NCI-H460 (cell line): ENCODE data around the gene TACR1. TPM values are rescaled to one million over a fixed set of nuclear protein-coding genes. Genes with fewer than 3 reads are reported as not detected.
"Not testable (repeated sequence)": the region's sequence is repeated elsewhere in the genome, so short reads cannot be mapped to it uniquely, and the experiment has no call there.

Experiments
- DNase-seq: peaks from one replicate; pipeline ENCODE4 v3.0.0-alpha.2; 2016; ENCODE audit warnings: low read depth; ENCODE audit errors: extremely low read depth
- total RNA-seq: library from RNA; depleted of rRNA; stranded (reverse); fragments of >200 nt; shearing (Covaris generic); gene quantifications from 2 replicates; pipeline ENCODE4 v1.2.3, GENCODE V29; 2014

Gene TACR1
- total RNA-seq, 1 experiment from 2014 or later: 0.10 TPM

DNA sequence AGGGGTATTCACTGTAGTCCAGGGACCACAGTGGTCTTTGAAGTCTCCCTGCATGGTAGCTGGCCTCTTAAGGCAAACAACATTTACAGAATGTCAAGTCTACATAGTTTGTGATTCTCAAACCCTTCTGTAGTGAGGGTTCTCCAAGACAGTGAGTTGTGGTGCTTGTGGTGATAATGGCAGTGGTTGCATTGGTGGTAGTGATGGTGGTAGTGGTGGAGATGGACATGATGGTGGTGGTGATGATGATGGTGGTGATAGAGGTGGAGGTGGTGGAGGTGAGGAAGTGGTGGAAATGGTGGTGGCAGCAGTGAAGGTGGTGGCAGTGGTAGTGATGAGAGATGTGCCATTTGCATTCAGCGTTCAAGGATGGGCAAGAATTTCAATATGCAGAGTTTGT, 104.9 kb downstream of the TACR1 start:
- DNase-seq: no peak

DNA sequence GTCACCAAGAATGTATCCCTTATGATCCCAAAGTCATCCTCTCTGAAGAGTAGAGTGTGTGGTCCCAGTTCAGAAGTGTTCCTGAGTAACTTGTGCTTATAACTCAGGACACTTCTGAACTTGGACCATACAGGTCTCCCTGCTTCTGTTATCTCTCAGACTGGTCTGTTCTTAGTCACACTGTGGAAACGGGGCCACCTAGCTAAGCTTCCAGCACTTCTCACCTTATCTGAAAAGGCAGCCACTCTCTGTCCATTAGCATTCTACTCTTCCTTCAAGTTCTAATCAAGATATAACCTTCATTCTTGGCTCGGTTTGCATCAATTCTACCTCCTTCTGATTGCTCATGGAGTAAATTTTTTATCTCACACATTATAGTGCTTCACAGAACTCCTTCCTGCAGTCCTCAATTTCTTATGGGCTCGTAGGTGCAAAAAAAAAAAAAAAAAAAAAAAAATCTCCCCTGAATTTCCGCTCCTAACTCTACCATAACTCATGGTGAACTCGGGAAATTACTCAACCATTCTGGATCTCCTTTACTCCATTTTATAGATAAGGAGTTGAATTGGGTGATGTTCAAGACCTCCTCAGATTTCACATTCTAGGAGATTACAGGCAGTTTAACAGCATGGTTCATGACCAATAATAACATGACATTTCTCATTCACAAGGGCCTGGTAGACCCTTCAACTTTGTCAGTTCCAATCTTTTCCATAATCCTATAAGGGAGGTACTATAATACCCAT, 108.4 kb downstream of the TACR1 start:
- no peak for DNase-seq

DNA sequence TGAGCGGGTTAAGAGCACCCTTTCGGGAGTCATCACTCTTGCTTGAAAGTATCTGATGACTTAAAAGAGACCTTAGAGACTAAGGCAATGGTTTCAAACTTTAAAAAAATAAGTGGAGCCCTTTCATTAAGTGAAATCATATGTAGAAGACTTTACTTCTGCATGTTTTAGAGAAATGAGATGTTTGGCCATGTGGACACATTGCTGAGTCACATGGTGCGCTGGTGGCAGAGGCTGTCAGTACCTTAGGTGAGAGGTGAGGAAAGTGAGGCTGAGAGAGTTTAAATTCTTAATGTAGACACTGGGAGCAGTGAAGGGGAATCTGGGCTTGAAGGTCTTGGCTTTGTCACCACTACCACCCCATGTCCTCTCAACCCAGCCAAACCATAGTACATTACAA, 109.8 kb downstream of the TACR1 start:
- DNase-seq: no peak

DNA sequence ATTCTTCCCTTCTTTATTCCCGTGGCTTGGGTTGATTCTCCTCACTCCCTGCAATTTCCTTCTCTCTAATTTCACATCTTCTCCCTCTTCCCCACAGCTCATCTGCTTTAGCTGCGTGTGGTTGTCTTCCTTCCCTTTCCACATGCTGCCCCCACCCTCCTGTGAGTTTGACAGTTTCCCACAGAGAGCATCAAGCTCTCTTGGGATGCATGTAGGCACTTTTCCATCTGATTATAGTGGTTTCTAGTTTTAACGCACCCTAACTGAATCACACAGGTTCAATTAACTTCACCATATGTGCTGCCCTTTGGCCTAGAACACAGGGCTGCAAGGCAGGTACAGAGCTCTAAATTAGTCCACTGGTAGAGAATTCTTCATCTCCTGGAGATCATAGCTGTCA, 110.5 kb downstream of the TACR1 start:
- DNase-seq: no peak

DNA sequence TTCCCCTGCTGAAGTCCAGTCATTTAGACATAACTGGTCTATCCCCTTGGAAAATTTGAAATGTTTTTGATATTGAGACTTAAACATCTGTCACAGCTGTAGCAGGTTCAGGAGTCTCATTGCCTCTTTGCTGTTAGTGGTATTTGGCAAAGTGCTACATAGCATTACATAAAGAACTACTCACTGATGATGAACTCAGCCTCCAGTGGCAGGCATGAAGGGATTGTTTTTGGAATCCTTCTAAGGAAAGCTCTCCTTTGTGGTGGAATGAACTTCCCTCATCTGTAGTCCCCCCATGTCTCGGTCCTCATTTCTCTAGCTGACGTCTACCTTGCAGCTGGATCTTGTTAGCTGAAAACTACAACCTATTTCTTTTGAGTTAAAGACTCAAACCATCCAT, 111.6 kb downstream of the TACR1 start:
- DNase-seq: no peak

DNA sequence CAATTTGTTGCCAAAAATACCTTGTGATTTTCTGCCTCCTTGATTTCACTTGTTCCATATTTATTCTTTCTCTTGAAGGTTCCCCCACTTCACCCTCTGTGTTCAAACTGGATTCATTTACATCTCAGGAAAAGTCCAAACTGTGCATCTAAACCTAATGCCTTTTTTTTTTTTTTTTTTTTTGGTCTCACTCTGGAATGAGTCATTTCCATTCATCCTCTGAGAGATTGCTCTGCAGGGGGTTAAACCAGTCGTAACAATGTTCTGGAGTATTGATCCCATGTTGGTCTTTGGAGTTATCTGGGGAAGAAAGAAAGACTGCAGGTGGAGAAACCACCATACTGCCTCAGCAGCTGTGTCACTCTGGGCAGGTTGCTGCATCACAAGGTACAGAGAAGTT, 119.7 kb downstream of the TACR1 start:
- no peak for DNase-seq

DNA sequence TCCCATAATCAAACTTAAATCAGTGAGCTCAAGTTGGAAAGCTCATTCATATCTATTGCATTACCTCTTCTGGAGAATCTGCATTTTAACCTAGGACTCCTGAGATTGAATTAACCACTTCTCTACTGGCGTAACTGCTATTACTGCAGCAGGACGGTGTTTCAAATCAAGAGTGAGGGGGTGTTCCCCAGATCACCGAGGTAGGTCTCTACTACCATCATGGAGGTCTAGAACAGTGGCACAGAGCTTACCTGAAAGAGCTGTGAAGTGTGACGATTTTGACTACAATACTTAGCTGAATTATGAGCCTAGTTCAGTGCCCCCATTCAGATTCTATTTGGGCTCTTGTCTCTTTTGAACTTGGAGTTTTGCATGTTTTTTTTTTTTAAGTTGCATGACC, 121.4 kb downstream of the TACR1 start:
- DNase-seq: no peak

DNA sequence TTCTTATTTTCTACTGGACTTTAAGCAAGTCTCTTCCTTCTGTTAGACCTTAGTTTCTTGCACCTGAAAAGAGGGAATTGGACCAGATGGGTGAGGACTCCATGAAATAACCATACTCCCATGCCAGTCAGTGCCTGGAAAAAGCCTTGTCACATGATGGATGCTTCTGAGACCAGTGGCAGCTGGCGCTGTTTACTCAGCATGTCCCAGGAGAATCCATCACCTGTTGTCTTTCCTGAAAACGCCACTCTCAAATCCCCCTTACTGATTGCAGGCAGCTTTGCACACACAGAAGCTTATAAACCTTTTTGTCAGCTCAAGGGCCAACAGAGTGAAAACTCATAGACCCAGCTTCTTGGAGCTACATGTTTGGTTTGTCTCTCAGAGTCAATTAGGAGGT, 123.2 kb downstream of the TACR1 start:
- DNase-seq: no peak

DNA sequence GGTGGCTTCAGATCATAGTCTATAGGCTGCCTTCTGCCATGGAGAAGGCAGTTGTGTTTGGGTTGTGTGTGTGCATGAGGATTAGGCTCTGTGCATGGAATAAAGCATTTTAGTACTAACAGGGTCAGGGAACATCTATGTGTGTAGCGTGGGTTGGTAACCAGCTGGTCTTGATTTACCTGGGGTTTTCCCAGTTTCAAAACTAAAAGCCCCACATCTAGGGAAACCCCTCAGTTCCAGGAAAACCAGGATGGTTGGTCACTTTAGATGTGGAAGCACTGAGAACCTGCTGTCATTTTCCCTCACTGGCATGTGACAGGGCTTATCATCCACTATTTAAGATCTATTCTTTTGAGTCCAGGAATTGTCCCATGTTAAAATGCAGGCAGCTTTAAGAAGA, 124.6 kb downstream of the TACR1 start:
- no peak for DNase-seq

DNA sequence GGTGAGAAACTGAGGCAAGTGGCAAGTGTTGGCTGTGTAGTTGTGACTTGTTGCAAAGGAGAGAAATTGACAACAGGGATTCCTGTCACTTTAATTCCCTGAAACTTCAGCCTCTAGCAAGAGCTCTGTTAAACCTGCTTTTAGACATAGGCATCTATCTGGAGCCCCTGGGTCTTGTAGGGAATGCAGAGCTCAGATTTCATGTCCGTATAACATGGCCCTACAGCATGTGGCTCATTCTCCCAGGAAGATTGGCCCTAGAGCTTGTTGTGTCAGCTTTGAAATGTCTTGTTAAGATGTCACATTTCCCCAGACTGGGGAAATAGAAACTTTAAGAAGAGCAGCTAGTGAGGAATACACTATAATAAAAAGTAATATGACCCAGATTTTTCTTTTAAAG, 125.1 kb downstream of the TACR1 start:
- no peak for DNase-seq

DNA sequence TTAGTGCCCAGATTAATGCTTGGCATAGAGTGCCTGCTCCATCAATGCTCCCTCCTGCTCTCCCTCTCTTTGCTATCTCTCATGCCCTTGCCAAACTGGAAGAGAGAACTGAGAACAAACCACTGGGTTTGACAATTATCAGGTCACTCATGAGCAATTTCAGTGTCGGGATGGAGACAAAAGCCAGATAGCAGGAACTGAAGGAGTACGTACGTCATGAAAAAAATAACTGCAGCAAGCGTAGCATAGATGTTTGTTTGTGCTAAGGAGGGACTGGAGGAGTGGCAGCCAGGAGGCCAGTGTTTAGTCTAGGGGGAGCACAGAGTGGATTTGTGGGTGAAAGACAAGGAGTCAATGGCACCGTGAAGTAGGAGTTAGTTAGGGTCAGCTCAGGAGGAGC, 127.6 kb downstream of the TACR1 start:
- no peak for DNase-seq

DNA sequence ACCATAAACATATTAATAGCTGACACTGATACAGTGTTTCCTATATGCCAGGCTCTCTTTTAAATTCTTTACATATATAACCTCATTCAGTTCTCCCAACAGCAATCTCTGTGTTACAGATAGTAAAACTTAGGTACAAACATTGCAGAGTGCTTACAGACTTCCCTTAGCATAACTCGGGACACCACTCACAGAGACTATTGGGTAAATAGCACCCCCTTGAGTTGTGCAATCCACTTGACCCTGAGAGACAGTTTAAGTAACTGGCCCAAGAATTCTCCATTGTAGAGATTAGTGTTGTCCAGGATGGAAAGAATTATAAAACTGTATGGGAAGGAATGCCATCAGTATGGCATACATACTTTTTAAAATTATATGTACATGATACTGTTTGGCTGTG, 130.8 kb downstream of the TACR1 start:
- no peak for DNase-seq

DNA sequence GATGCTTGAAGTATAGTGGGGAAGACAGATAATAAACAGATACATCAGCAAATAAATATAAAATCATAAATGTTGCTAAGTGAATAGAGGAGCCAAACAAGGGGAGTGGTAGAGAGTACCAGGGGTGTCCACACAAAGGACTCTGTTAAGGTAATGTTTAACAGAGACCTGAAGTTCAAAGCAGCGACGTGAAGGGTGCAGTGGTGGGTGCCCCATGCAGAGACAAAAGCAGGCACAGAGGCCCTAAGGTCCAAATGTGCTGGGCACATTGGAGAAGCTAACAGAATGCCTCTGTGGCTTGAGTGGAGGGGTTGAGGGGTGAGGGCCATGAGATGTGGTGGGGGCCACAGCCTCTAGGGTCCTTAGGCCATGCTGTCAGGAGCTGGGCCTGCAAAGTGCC, 131.8 kb downstream of the TACR1 start:
- no peak for DNase-seq

DNA sequence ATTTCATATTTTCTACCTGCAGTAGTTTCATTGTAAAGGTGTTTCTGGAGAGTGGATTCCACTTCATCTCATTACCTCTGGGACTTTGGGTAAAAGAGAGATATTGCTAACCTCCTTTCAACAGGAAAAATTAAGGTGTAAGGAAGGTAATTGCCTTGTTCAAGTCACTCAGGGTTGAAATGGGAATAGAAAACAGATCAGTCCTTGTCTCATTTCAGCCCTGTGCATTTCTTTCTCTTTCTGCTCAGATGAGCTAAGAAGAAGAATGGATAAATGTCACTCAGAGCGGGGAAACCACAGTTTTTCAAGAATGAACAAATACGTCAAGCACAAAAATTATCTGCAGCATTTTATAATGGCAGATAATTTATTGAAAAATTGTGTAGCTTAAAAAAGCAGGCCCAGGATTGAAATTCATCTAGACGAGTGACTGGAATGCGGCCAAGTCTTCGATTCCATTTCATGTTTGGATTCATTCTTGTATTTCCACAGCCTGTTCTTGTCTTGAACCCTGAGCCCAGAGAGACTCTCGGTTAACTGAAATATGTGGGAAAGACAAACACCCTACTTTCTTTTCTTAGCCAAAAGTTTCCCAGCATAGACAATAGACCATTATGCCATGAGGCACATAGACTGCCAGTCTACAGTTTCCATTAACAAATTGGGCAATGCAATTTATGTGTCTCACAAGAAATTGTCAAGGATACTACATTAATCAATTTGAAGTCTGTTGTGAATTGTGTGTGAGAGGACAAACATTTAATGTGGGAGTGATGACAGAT, 133.0 kb downstream of the TACR1 start:
- no peak for DNase-seq

DNA sequence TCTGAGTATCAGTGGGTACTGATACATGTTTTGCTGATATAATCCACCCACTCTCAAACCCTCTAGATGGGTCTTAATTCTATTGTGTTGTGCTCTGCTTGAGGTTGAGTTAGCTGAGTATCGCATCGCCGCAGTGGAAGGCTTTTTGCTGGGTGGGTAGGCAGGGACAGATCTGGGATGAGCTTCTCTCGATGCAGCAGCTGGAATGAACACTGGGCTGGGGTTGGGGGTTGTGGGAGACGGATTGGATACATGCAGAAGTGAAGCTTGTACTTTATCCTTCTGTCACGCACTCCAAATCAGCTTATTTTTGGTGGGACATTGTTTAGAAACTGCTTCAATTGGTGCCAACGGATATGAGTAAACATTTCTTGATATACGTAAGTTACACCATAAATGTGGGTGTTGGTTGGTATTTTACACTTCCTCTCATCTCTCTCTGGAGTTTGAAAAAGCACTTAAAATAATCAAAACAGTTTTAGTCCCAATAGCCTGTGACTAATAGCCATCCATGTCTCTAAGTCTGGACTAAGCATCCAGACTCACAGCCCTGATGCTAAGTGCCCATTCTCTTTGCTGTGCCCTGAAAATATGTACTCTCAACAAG, 133.8 kb downstream of the TACR1 start:
- no peak for DNase-seq

DNA sequence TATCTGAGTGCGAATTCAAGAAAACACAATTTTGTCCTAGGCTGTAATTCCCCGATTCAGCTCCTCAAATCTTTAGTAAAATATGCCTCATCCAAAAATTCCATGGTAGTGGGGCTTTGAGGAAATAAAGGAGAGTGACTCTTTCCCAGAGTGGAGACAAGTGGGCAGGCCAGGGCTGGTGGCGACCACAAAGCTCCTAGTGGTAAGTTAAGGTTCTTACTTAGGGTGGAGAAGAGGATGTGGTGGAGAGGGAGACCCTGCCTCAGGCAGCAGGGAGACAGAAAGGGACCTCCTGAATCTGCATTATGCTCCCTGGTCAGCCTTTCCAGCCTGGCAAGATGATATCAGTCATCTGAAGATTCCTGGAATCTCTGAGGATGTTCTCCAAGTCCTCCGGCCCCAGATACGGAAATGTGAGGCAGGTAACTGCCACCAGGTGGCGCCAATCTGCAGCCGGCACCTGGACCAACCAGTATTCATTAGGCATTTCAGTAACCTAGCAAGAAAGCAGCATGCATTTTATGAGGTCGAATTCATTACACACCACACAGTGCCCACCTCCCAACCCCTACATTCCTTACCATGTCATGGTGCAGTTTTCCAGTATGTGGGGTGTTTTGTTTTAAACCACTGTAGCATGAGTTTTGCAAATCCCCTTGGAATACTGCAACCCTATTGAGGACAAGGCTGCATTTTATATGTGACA, 134.5 kb downstream of the TACR1 start:
- DNase-seq: peak; percentile 48

DNA sequence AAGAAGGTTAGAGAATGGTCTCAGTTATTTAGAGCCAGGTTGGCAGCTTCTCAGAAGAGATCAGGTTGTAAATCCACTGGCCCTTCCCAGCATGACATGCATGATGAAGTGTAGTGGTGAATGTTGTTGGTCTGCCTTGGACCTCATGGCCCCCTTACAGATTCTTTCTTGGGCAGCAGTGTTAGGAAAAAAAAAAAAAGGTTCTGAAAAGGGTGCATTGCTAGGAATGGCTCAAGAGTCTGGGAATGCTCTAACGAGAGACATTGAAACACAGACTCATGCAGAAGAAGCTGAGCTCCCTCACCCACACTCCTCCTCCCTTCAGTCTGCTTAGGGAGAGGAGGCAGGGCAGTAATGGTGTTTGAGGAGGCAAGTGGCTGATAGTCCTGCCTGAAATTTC, 135.4 kb downstream of the TACR1 start:
- no peak for DNase-seq

DNA sequence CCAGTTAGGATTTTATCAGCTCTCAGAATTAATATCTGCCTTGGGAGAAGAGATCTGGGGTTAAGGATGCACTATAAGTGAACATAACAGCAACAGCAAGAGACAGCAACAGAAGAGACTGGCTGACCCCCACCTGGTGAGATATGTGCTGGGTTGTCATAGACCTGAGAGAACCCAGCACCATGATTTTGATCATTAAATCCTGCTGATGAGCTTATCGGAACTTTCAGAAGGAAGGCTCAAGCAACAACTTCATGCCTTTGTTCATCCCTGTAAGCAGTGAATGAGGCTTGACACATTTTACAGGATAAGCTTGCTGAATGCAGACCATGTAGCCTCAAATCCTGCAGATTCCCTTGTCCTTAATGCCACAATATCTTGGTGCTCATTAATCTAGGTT, 140.9 kb downstream of the TACR1 start:
- DNase-seq: no peak

DNA sequence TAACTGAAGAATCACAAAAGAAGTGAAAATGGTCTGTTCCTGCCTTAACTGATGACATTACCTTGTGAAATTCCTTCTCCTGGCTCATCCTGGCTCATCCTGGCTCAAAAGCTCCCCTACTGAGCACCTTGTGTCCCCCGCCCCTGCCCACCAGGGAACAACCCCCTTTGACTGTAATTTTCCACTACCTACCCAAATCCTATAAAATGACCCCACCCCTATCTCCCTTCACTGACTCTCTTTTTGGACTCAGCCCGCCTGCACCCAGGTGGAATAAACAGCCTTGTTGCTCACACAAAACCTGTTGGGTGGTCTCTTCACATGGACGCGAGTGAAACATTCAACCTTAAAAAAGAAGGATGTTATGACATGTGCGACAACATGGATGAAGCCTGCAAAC, 142.2 kb downstream of the TACR1 start:
- DNase-seq: not testable (repeated sequence)

DNA sequence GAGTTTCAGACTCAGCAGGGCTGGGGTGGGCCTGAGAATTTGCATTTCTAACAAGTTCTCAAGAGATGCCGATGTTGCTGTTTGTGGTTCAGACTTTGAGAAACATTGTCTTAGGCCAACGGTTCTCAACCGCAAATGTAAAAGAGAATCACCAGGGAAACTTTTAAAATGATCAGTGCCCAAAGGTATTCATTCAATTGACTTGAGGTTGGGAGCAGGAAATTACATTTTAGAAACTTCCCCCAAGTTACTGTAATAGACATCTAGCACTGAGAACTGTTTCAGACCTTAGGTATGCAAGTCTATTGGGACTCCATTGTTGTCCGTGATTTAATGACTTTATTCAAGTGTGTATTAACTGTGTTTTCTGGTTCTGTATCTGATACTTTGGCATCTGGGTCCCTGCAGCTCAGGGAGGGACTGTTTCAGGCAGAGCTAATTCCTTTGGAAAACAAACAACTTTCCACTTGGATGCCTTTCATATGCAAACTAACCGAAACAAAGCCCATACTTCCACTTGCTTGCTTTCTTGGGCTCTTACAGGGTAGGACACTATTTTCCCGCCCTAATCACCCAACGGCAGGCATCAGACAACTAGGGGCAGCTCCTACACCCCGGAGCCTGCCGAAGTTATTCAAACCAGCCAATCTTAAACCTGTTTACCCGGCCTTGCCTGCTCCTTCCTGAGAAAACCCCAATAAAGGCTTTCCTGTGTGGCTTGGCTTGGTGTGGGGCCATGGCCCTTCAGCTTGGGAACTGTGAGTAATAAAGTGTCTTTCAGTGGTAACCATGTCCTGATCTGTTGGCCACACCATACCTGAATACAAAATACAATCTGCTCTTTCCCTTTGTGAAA, 143.3 kb downstream of the TACR1 start:
- no peak for DNase-seq
